Frontal cortex (tissue), 4 donors: ENCODE data around the gene DUSP22. TPM values are rescaled to one million over a fixed set of nuclear protein-coding genes. Genes with fewer than 3 reads are reported as not detected.
"Not testable (repeated sequence)": the region's sequence is repeated elsewhere in the genome, so short reads cannot be mapped to it uniquely, and the experiment has no call there.

ENCODE experiments used
- DNase-seq, 2 donors: peaks; one replicate each; pipeline ENCODE4 v3.0.0; 2012; ENCODE audit warnings: low spot score in 2 of 2
- FAIRE-seq: peaks from 2 replicates; lab custom pipeline; 2012; peaks lifted over from hg19 to GRCh38; lab: Jason Lieb, UNC
- total RNA-seq: library from RNA; depleted of rRNA; stranded (reverse); fragments of >200 nt; gene quantifications from one replicate; pipeline ENCODE4 v1.2.3, GENCODE V29; 2014
- donor health status: control.
- donor health status: control.
- donor health status: control.

Gene DUSP22
- total RNA-seq, 1 donor from 2014 or later, result 14.7 TPM

- FAIRE-seq, result no peak
Measured at GRCh38 chr6:372336-372911, 80.1 kb downstream of the DUSP22 start.

DNA sequence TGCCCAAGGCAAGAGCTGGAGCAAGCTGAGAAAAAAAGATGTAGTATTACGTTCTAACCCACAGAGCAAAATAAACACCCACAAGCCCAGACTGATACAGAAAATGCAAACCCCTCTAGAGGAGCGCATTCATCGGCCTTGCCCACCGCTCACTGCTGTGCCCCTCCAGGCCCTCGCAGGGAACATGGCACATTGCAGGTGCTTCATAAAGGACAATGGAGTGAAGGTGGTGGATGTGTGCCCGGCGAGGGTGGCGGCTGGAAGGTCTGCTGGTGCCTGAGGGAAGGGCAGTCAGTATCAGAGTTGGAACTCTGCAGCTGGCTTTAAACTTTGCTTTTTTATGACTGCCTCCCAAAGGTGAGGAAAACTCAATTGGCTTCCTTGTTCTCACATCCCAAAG lies 80.7 kb downstream of the DUSP22 start:
- no peak for FAIRE-seq

More at GRCh38 chr6:372336-372911, 80.1 kb downstream of the DUSP22 start:
- no peak for DNase-seq

DNA sequence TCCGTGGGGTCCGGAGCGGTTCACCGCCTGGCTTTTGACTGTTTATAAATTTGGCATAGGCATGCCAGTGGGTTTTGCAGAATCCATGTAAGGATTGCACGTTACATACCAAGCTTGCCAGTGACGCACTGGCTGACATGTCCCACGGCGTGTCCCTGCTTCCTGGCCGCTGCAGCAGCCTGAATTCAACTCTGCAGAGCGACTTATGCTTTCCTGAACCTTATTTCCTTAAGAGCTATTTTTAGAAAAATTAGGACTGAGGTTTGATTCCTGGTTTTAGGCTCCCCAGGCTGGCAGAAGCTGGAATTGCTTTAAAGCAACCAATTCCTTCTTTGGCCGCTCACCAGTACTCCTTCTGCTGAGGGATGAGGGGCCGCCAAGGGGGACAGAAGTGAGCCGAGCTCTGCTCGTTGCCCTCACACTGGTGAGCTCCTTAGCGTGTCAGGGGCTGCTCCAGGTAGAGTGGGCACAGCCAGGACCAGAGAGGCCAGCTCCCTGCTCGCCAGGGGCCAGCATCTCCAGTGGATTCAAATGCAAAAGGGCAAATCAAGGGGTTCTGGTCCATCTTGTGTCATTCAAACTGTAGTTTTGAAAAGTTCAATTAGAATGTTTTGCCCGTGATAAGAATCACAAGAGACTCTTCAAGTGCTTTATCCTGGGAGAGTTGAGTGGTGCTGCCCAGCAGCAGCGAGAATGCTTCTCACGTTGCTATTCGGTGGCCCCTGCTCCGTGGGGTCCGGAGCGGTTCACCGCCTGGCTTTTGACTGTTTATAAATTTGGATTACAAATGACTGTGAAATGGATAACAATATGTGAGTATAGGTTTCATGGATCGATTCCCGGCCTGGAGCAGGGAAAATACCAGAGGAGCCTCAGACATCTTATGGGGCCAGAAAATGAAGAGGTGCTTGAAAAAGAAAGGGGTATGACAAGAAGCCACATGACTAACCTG lies 81.8 kb downstream of the DUSP22 start:
- no peak for FAIRE-seq
- DNase-seq, result peak in 1 of 2 donors; percentile 62

More for the DNA sequence above, 80.7 kb downstream of the DUSP22 start:
- DNase-seq, result no peak

GRCh38 chr6:374956-375355 lies 82.7 kb downstream of the DUSP22 start:
- DNase-seq (no peak), FAIRE-seq (no peak)

DNA sequence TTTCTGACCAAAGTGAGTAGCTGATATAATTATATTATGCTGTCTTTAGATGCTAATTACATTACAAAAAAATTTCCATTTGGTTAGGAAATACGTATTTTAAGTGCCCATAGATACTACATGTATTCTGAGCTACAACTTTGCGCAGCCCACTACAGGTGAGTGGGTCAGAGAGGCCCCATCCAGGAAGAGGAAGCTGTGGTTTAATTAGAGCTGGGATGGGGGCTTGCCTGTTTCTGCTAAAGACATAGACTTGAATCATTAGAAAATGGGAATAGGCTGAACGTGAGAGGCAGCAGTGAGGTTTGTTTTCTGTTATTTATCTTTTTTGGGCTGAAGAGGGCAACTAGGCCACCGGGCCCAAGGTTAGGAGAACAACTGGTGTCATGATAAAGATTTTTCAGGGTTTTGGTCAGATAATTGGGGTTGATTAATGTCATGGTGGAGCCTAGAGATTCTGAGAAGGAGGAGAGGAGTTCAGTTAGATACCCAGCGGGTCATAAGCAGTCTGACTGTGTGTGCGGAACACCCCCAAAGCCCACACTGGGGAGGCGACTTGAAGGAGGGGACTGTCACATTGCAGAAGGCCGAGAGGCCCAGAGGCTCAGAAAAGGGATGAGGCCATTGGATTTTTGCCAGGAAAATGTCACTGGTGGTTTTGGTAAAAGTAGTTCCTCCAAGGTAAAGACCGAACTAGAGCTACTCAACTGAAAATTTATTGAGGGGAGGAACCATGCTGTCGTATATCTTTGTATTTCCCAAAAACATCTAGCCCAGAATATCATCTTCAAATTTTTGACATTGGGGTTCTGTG lies 84.7 kb downstream of the DUSP22 start:
- no peak for FAIRE-seq
- no peak for DNase-seq

GRCh38 chr6:377641-378020 lies 85.3 kb downstream of the DUSP22 start:
- not testable (repeated sequence) for FAIRE-seq, DNase-seq

DNA sequence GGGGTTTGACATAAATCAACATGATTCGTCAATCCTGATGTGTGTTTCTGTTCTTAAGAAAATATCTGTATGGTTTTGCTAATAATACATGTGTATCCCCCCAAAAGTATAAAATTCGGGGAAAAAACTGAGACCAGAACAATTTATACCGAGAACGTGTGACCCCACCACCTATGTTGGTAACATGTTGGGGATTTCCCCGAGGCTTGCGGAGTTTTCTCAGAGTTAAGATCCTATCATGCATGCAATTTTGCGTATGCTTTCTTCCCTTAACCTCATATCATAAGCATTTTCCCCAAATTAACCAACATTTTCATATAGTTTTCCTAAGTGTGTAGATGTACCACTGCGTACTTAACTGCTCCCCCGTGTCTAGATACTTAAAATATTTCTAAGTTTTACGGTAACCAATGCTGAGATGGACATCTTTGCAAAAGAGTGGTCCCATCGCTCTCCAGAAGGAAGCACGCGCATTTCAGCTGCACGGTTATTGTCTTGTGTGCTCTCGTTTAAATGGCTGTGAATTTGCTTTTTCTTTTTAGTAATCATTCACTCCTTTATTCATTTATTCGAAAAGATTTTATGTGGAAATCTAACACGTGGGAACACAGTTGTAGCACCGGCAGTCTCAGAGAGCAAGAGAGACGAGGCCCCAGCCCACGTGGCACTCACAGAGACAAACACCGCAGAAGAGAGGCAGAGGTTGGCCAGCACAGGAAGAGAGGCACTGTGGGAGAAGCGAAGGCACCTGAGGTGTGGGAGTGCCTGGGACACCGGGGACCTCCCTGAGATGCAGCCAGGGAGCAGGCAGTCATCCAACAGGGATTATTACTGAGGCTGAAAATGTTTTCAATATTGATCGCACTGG lies 86.0 kb downstream of the DUSP22 start:
- DNase-seq, result no peak
- FAIRE-seq, result no peak

- no peak for FAIRE-seq
- DNase-seq, result no peak
Measured at GRCh38 chr6:378958-379409, 86.7 kb downstream of the DUSP22 start.

- DNase-seq, result no peak
- FAIRE-seq, result no peak
Measured at GRCh38 chr6:379410-380181, 87.3 kb downstream of the DUSP22 start.

- no peak for FAIRE-seq
- no peak for DNase-seq
Measured at GRCh38 chr6:380234-381218, 88.2 kb downstream of the DUSP22 start.

DNA sequence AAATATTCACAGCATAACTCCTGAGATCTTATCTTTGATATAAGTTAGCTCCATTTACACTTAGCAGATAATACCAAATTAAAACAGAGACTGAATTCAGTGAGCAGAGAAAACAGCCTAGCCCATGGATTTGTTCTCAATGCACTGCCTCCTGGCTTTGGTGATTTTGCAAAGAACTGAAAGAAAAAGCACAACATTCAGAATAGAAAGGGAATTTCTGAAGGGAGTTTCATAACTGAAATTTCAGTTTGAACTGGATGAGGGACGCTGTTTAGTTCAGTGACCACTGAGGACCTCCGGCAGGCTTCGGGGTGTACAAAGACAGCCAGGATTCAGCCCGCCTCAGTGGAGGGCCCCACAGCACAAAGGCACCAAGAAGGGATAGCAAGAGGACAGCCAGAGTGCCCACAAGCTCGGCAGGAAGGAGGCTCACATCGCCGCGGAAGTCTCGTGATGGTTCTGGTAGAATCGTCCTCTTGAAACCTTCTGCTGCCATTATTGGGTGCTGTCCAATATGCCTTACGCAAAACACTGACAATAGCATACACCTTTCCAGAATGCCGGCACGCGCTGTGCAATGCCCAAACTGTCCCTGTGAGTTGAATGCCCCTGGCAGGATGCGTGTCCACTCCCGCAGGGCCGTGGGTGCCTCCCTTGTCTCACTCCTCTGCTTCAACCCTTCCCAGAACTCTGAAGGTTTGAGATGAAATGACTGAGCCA lies 89.6 kb downstream of the DUSP22 start:
- FAIRE-seq, result no peak
- no peak for DNase-seq

DNA sequence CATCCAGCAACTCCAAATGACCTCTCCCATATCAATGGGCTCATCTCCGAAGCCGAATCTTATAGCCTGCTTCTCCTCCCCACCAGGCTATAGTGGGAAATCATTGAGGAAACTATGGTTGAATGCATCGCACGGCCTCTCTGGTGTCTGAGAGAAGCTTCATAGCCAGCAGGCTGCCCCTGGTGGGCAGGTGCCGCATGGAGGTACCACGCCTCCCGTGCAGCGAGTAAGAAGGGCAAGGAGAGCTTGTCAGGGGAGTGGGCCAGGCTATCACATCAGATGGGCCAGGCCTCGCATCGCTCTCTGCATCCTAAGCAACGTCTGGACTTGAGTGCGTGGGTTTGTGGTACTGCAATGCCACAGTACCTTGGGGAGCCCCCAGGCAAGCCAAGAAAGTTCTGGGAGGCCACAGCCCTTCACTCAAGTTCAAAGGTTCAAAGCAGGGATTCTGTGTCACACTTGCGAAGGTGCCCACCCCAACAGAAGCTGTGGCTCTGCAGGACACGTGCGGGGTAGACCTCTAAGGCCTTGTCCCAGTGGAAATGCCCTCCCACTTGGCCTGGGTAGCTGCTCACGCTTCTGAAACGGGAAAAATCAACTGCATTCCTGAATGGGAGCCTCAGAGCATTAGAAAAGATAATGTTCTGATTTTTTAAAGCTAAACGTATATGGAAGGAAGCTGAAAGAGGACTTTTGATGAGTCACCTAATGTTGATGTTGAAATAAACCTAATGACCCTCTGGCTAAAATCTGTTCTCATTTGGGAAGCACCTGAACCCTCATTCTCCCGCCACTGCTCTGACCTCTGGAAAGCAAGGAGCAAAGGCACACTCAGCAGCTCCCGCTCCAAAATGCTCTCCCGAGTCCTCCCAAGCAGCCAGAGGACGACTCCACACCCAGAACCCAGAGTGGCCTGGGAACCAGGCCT lies 90.9 kb downstream of the DUSP22 start:
- no peak for FAIRE-seq
- no peak for DNase-seq

- FAIRE-seq (no peak), DNase-seq (no peak)
Measured at GRCh38 chr6:383856-384255, 91.6 kb downstream of the DUSP22 start.

- FAIRE-seq, result no peak
- DNase-seq, result no peak
Measured at GRCh38 chr6:384898-385297, 92.6 kb downstream of the DUSP22 start.

DNA sequence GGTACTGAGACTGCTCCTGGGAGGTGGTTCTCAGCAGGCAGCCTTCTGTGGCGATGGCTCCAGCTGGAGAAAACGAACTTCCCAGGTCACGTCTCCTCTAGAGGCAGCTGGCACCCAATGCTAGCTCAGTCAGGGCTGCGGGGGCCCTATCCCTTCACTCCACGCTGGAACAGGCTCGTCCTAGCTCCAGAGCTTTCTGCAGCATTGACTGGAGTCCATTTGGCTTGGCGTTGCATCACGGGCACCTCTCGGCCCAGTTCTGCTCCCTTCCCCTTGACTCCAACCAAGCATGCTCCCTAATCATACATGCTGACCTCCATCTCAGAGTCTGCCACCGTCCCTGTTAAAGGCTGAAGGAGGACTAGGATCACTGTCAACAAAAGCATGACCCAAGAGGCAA lies 93.3 kb downstream of the DUSP22 start:
- FAIRE-seq (no peak), DNase-seq (no peak)
